Keratinocyte (primary cell): ENCODE results near the gene CKMT1B. TPM values are rescaled to one million over a fixed set of nuclear protein-coding genes. Genes with fewer than 3 reads are reported as not detected.
"Not testable (repeated sequence)": the region's sequence is repeated elsewhere in the genome, so short reads cannot be mapped to it uniquely, and the experiment has no call there.

Experiments used
- DNase-seq: peaks from one replicate; pipeline ENCODE4 v3.0.0-alpha.2; 2011; ENCODE audit warnings: low read depth, missing footprints, low spot score
- FAIRE-seq: peaks from 2 replicates; lab custom pipeline; 2011; peaks lifted over from hg19 to GRCh38; lab: Jason Lieb, UNC
- H2AFZ ChIP-seq: 2 replicates; pipeline ENCODE4 v1.6.0; 2012; ENCODE audit warnings: low read length, control low read depth, inconsistent platforms; ENCODE audit not compliant: control insufficient read depth
- H3K27ac ChIP-seq: 2 replicates; pipeline ENCODE4 v1.5.1; 2011; ENCODE audit warnings: low read length; ENCODE audit not compliant: control insufficient read depth, insufficient read depth
- H3K27me3 ChIP-seq: 3 replicates; pipeline ENCODE4 v1.6.0; 2011; ENCODE audit warnings: low read length; ENCODE audit not compliant: control insufficient read depth, insufficient read depth; ENCODE audit errors: extremely low read depth
- H3K36me3 ChIP-seq, 2 experiments: 2 replicates in 1 of 2; 3 replicates in 1 of 2; pipeline ENCODE4 v1.5.1; 2011; ENCODE audit warnings: low read length in 2 of 2, mild to moderate bottlenecking in 1 of 2; ENCODE audit not compliant: control insufficient read depth in 2 of 2, insufficient read depth in 2 of 2; ENCODE audit errors: extremely low read depth in 1 of 2
- H3K4me1 ChIP-seq: 3 replicates; pipeline ENCODE4 v1.5.1; 2011; ENCODE audit warnings: low read length; ENCODE audit not compliant: control insufficient read depth, insufficient read depth; ENCODE audit errors: extremely low read depth
- H3K4me2 ChIP-seq: 3 replicates; pipeline ENCODE4 v1.6.0; 2011; ENCODE audit warnings: low read depth, low read length; ENCODE audit not compliant: control insufficient read depth, insufficient read depth; ENCODE audit errors: extremely low read depth
- H3K4me3 ChIP-seq, 3 experiments: fragments of 200-600 bp in 1 of 3; sonication (generic) in 1 of 3; 2 replicates in 2 of 3; 3 replicates in 1 of 3; pipeline ENCODE4 v1.5.1; 2011 to 2016; ENCODE audit warnings: low read length in 3 of 3, mild to moderate bottlenecking in 3 of 3, control low read depth in 2 of 3, inconsistent platforms in 1 of 3, low read depth in 1 of 3, mixed read lengths in 1 of 3, mixed run types in 1 of 3, moderate library complexity in 1 of 3; ENCODE audit not compliant: control insufficient read depth in 2 of 3, insufficient read depth in 2 of 3; ENCODE audit errors: extremely low read depth in 1 of 3
- H3K79me2 ChIP-seq: 2 replicates; pipeline ENCODE4 v1.6.0; 2012; ENCODE audit warnings: low read length; ENCODE audit not compliant: control insufficient read depth, insufficient read depth
- H3K9ac ChIP-seq: 3 replicates; pipeline ENCODE4 v1.6.0; 2011; ENCODE audit warnings: low read length; ENCODE audit not compliant: control insufficient read depth, insufficient read depth; ENCODE audit errors: extremely low read depth
- H3K9me1 ChIP-seq: 3 replicates; pipeline ENCODE4 v1.6.0; 2011; ENCODE audit warnings: low read length; ENCODE audit not compliant: control insufficient read depth, insufficient read depth; ENCODE audit errors: extremely low read depth
- H3K9me3 ChIP-seq: 2 replicates; pipeline ENCODE4 v1.5.1; 2012; ENCODE audit warnings: low read depth, low read length; ENCODE audit not compliant: control insufficient read depth
- H4K20me1 ChIP-seq: 3 replicates; pipeline ENCODE4 v1.6.0; 2011; ENCODE audit warnings: low read length; ENCODE audit not compliant: control insufficient read depth, insufficient read depth; ENCODE audit errors: extremely low read depth
- CTCF ChIP-seq, 3 experiments: IDR thresholded peaks in 1 of 3; conservative IDR thresholded peaks in 1 of 3; optimal IDR thresholded peaks in 1 of 3; 2 replicates in 2 of 3; 3 replicates in 1 of 3; pipeline versions ENCODE3 to v1.5.1; 2011; ENCODE audit warnings: low read length in 3 of 3, mild to moderate bottlenecking in 3 of 3, moderate library complexity in 2 of 3, control low read depth in 1 of 3, inconsistent platforms in 1 of 3; ENCODE audit not compliant: insufficient read depth in 2 of 3; ENCODE audit errors: extremely low read depth in 1 of 3
- EZH2 ChIP-seq: IDR thresholded peaks from one replicate; pipeline ENCODE4 v1.6.1; 2012; ENCODE audit warnings: inconsistent platforms, mild to moderate bottlenecking, low read length, moderate library complexity
- dilution Hi-C: fragments of 300-500 bp; cut with MboI; formaldehyde crosslinking; loops from one replicate; pipeline ENCODE4 v1.7.0; 2020; ENCODE audit warnings: low sequenced_read_pairs; ENCODE audit not compliant: extremely low pct_ligation_motif_present
- polyA plus RNA-seq, 5 experiments: library from polyadenylated mRNA; depleted of rRNA in 3 of 5; stranded (reverse) in 3 of 5; stranded (forward) in 1 of 5; unstranded in 1 of 5; fragments of >200 nt; gene quantifications; 1 replicate in 1 of 5; 2 replicates in 3 of 5; 3 replicates in 1 of 5; pipeline versions ENCODE4 v1.2.1 to v1.2.3, GENCODE V29; 2011 to 2012; ENCODE audit warnings: missing spikeins in 2 of 5, low read depth in 1 of 5, low replicate concordance in 1 of 5

CKMT1B gene
- polyA plus RNA-seq, 1 donor (not counting 4 experiments of a cell fraction or from before 2014, with no cell fraction given) = 63.9 TPM

GRCh38 chr15:43552986-43553385, 40.8 kb upstream of the CKMT1B start:
- FAIRE-seq (no peak), DNase-seq (no peak)
- Histone ChIP-seq H3K36me3 (peaks cover 4 to 8% of the 10 kb centered on the region in 2 experiments), H3K4me2 (no peak overlapping the region), H4K20me1 (no peaks in the 10 kb centered on the region), H3K27ac (no peak overlapping the region), H3K79me2 (no peaks in the 10 kb centered on the region), H2AFZ (no peak overlapping the region), H3K4me3 (no peak overlapping the region), H3K9ac (no peak overlapping the region), H3K4me1 (no peaks in the 10 kb centered on the region), H3K9me1 (no peaks in the 10 kb centered on the region), H3K27me3 (no peaks in the 10 kb centered on the region), H3K9me3 (no peaks in the 10 kb centered on the region)
- dilution Hi-C loops = no loop called here
- TF ChIP-seq EZH2 = no peak
- TF ChIP-seq CTCF (optimal IDR thresholded peaks at IDR 0.05 in 1 of 3, IDR thresholded peaks at IDR 0.05 in 1 of 3, conservative IDR thresholded peaks at IDR 0.05 in 1 of 3; ENCODE audit: extremely low read depth in 1 of 3, insufficient read depth in 2 of 3, low read length in 3 of 3) = no peak

GRCh38 chr15:43562753-43563152, 31.1 kb upstream of the CKMT1B start:
- H3K36me3 ChIP-seq, FAIRE-seq, H3K9me3 ChIP-seq, DNase-seq, dilution Hi-C loops, H3K27me3 ChIP-seq, H3K79me2 ChIP-seq, H3K4me2 ChIP-seq, H3K27ac ChIP-seq, H3K4me3 ChIP-seq, H2AFZ ChIP-seq, H3K9ac ChIP-seq, H4K20me1 ChIP-seq, H3K9me1 ChIP-seq, H3K4me1 ChIP-seq: not testable (repeated sequence)

GRCh38 chr15:43563793-43564192, 30.0 kb upstream of the CKMT1B start:
- dilution Hi-C loops, DNase-seq, H3K79me2 ChIP-seq, H3K4me3 ChIP-seq, H3K36me3 ChIP-seq, H3K4me1 ChIP-seq, H3K9me3 ChIP-seq, H3K9me1 ChIP-seq, H3K4me2 ChIP-seq, H3K9ac ChIP-seq, H2AFZ ChIP-seq, H3K27ac ChIP-seq, FAIRE-seq, H4K20me1 ChIP-seq, H3K27me3 ChIP-seq: not testable (repeated sequence)

- H3K27me3 ChIP-seq, DNase-seq, H3K36me3 ChIP-seq, H3K27ac ChIP-seq, H3K4me2 ChIP-seq, H3K79me2 ChIP-seq, H4K20me1 ChIP-seq, H3K4me3 ChIP-seq, H3K9ac ChIP-seq, H3K4me1 ChIP-seq, H2AFZ ChIP-seq, dilution Hi-C loops, H3K9me1 ChIP-seq, H3K9me3 ChIP-seq: not testable (repeated sequence)
- peak; percentile 94 for FAIRE-seq
Observed at GRCh38 chr15:43566615-43567014, 27.2 kb upstream of the CKMT1B start.
